Fibroblast of skin of scalp (primary cell): ENCODE data around the gene RAD51B.

Experiments used
- DNase-seq: peaks from one replicate; pipeline ENCODE4 v3.0.0-alpha.2; 2013

RAD51B gene

GRCh38 chr14:68369281-68370056 is 549.9 kb downstream of the RAD51B start:
- no peak for DNase-seq

GRCh38 chr14:68370057-68370360 is 550.4 kb downstream of the RAD51B start:
- DNase-seq: no peak

GRCh38 chr14:68372368-68372767 is 552.8 kb downstream of the RAD51B start:
- no peak for DNase-seq

- DNase-seq: no peak
These were observed 553.6 kb downstream of the RAD51B start for GRCh38 chr14:68373124-68373646.

- no peak for DNase-seq
These were observed 554.4 kb downstream of the RAD51B start for GRCh38 chr14:68373847-68374444.

- DNase-seq: no peak
These were observed 555.1 kb downstream of the RAD51B start for GRCh38 chr14:68374682-68375081.

GRCh38 chr14:68375376-68375775 is 555.8 kb downstream of the RAD51B start:
- DNase-seq: no peak

GRCh38 chr14:68376067-68376779 is 556.6 kb downstream of the RAD51B start:
- no peak for DNase-seq

GRCh38 chr14:68377006-68377405 is 557.4 kb downstream of the RAD51B start:
- no peak for DNase-seq

- no peak for DNase-seq
These were observed 557.9 kb downstream of the RAD51B start for GRCh38 chr14:68377459-68377858.

- peak; percentile 34 for DNase-seq
These were observed 560.1 kb downstream of the RAD51B start for GRCh38 chr14:68379510-68380328.

- DNase-seq: no peak
These were observed 560.8 kb downstream of the RAD51B start for GRCh38 chr14:68380329-68380741.

GRCh38 chr14:68384335-68384734 is 564.8 kb downstream of the RAD51B start:
- DNase-seq: no peak

GRCh38 chr14:68384881-68385280 is 565.3 kb downstream of the RAD51B start:
- DNase-seq: no peak

- DNase-seq: no peak
These were observed 566.9 kb downstream of the RAD51B start for GRCh38 chr14:68386446-68386845.

GRCh38 chr14:68386950-68387779 is 567.6 kb downstream of the RAD51B start:
- DNase-seq: peak; percentile 52

GRCh38 chr14:68389943-68390342 is 570.4 kb downstream of the RAD51B start:
- DNase-seq: no peak

- DNase-seq: no peak
These were observed 571.2 kb downstream of the RAD51B start for GRCh38 chr14:68390741-68391140.

- DNase-seq: peak; percentile 76
These were observed 571.9 kb downstream of the RAD51B start for GRCh38 chr14:68391311-68392014.

GRCh38 chr14:68392393-68393141 is 573.0 kb downstream of the RAD51B start:
- DNase-seq: no peak
